GM18520 (cell line): ENCODE data around the gene NEDD4L.

Source experiments
- ATAC-seq: cut with Tn5 transposase; IDR thresholded peaks from one replicate; pipeline ENCODE4 v1.9.1; 2021; ENCODE audit not compliant: unreplicated experiment

NEDD4L gene

DNA sequence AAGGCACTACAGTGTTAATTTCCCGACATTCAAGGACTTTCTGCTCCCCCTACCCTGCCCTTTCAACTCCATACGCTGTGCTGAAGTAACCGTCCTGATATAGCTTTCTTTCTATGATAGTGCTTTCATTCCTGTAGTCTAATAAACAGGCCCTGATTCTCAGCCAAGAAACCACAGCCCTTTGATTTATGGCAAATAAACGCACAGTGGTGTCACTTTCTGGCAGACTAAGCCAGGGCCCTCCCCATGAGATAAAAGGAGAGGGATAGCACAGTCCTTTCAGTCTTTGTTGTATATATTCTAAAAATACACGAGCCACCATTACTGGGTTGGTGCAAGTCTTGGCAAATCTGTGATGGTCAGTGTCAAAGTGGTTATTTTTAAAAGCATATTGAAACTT lies 293.7 kb downstream of the NEDD4L start:
- no peak for ATAC-seq

DNA sequence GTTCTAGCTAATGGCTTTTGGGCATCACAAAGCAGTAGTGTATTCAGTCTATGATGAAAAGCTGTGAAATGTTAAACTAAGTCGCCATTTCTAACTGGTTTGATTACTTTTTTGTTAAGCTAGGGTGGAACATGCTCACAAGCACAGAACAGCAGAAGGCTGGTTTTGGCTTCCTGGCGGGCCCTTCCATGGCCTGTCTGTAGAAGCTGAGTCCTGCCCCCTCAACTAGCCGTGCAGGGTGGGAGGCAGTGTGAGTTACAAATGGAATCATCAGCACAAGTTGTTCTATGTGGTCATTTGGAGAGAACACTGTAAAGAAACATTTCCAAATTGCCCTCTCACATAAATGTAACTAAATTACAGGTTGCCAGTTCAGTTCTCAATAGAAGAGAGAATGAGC lies 294.1 kb downstream of the NEDD4L start:
- no peak for ATAC-seq

GRCh38 chr18:58338961-58339592 lies 295.1 kb downstream of the NEDD4L start:
- no peak for ATAC-seq

GRCh38 chr18:58339890-58340289 lies 295.9 kb downstream of the NEDD4L start:
- no peak for ATAC-seq

DNA sequence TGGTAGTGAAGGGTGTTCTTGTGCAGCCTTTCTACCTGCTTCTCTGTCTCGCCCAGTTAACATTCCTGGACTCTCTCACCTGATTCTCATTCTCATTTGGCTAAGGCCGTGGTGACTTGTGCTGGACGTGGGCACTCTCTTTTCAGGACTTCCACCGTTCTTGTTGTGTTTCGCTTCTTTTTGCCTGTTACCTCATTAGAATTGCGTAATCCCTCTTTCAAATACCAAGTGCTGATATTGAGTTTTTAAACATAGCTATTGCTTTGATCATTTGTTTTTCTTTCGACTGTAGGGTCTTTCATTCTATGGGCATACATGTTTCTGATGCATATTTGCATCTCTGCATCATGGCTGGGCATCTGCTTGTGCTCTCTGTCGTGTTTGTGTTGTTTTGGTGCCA lies 297.9 kb downstream of the NEDD4L start:
- no peak for ATAC-seq

GRCh38 chr18:58344080-58344670 lies 300.1 kb downstream of the NEDD4L start:
- ATAC-seq, result no peak

GRCh38 chr18:58344861-58345463 lies 300.9 kb downstream of the NEDD4L start:
- ATAC-seq, result no peak

- ATAC-seq, result no peak
These were observed 301.8 kb downstream of the NEDD4L start for GRCh38 chr18:58345875-58346274.

DNA sequence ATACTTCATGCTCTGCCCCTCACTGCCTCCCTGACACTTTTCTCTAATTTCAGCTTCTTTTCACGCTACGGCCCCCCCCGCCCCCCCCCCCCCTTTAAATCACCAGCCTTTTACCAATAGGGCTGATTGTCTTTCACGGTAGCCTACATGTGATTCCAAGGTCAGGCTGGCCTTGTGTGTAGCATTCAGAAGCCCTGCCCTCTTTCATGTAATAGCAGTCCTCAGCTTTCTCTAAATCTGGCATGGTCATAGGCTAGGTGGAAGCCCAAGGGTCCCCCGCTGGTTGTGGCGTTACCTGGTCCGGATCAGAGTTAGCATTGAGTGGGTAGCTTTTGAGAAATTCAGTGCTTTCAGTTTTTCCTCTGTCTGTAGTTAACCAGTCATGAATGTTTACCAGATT lies 303.1 kb downstream of the NEDD4L start:
- ATAC-seq, result no peak

DNA sequence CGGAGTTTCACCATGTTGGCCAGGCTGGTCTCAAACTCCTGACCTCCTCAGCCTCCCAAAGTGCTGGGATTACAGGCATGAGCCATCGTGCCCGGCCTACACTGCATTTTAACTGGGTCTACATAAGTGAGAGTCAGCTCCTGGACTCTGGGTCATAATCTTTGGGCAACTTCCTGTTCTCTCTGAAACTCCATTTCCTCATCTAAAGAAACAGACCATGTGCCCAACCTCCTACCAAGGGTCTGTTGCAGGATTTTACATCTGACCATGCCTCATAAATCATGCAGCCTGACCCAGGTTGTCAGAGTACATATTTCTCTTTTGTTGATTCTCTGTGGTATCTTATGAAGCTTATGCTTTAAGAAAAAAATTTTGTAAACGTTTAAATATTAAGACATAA lies 304.5 kb downstream of the NEDD4L start:
- ATAC-seq, result no peak

DNA sequence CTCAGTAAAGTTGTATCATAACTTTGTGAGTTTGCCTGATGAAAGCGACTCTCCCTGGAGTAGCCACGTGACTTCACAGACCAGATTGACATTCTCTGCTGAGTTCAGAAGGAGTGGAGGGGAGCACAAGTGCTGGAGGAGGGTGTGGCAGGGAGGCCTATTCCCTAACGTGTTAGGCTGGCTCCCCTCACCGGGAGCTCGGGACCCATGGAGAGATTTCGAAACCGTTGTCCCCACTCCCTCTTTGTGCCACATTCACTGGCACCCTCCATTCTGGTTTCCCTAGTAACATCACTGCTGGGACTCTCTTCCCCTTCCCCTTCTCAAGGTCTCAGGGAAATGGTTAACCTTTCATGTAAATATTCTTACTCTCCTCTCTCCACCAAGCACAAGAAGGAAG lies 304.9 kb downstream of the NEDD4L start:
- no peak for ATAC-seq

- no peak for ATAC-seq
These were observed 305.6 kb downstream of the NEDD4L start for GRCh38 chr18:58349650-58350049.

GRCh38 chr18:58350526-58350925 lies 306.5 kb downstream of the NEDD4L start:
- ATAC-seq, result no peak

DNA sequence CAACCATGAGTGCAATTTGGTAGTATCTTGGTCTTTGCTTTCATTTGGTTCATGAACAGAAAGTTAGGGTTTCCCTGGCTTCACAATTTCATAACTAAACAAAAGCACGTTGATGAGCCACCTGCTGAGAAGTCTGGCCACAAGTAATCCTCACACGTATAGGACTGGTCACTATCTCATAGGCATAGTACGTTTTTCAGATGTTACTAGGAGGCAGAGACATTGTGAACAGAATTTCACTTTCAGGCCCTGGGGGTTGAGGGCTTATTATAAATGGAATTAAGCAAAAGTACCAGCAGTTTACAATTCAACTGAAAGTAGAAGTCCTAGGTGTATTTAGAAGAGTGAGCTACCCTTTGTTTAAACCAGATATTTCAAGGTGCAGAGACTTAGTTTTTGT lies 307.8 kb downstream of the NEDD4L start:
- no peak for ATAC-seq

- ATAC-seq, result no peak
These were observed 309.6 kb downstream of the NEDD4L start for GRCh38 chr18:58353581-58353980.

GRCh38 chr18:58354051-58354450 lies 310.0 kb downstream of the NEDD4L start:
- no peak for ATAC-seq

DNA sequence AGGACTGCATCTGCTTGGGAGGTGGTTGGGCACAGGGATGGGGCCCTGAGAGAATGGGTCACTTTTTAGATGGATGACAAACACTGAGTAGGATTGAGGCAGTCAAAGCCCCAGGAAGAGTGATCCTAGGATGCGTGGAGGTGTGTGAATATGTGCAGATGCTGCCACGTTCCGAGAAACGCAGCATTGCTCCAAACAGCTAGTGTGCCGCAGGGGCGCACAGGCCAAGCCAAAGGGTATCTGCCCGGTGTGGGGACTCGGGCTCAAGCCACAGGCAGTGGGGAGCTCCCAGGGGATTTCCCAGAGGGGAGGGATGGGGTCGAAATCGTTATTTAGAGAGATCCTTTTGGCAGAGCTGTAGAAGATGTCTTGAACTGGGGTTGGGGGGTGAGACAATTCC lies 310.8 kb downstream of the NEDD4L start:
- ATAC-seq, result no peak

DNA sequence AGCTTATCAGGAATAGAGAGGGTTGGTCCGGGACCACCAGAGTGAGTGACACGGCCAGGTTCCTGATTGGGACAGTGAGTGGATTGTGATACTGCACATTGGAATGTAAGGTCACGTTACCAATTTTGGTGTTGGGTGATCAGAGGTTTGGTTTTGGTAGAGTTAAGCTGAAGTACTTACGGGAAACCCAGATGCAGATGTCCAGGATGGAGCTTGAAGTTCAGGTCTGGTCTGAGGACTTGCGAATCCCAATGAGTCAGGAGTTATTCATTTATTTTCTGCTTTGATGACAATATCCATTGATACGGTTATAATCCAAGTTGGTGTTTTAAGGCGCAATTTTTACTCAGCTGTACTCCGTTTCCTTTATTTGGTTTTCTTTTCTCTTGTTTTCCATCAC lies 311.2 kb downstream of the NEDD4L start:
- no peak for ATAC-seq

DNA sequence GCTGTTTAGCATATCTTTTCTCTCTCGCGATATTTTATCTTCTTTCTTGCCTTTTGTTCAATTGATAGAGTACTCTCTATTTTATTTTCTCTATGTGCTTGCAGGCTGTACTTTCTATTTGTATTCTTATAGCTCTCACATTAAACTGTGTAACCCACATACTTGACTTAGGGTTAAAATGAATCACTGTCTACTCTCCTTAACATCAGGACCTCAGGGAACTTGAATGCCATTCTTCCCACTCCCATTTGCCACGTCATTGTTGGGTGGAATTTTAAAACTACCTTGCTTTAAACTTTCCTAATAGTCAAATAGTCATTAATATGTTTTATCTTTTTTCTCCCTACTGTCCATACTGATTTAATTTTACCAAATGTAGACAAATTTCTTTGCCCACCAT lies 315.2 kb downstream of the NEDD4L start:
- no peak for ATAC-seq

GRCh38 chr18:58359620-58360019 lies 315.6 kb downstream of the NEDD4L start:
- no peak for ATAC-seq

- no peak for ATAC-seq
These were observed 316.3 kb downstream of the NEDD4L start for GRCh38 chr18:58360324-58360723.

DNA sequence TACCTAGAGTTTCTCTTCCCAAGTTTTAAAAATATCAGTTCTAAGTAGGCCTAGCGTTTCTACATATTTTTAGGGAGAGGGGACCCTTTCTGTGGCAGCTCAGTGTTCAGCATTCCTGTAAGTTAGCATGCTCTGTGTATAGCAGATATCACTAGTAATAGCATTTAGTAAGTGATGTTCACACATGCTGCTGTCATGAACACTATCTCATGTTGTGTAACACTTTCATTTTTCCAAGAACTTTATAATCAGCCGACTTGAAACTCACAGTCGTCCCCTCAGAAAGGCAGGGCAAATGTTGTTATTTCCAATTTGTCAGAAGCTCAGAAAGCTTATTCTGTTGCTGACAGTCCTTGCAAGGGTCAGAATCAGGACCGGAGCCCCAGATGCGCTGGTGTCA lies 317.2 kb downstream of the NEDD4L start:
- ATAC-seq, result no peak
